Progenitor cell of endocrine pancreas (in vitro differentiated cells): ENCODE measurements around the gene ATXN7L1. TPM values are rescaled to one million over a fixed set of nuclear protein-coding genes. Genes with fewer than 3 reads are reported as not detected.
"Not testable (repeated sequence)": the region's sequence is repeated elsewhere in the genome, so short reads cannot be mapped to it uniquely, and the experiment has no call there.

Experiments
- DNase-seq: peaks from one replicate; pipeline ENCODE4 v3.0.0; 2021; ENCODE audit warnings: low spot score; ENCODE audit not compliant: unreplicated experiment
- H3K27ac Mint-ChIP-seq: 2 replicates; pipeline ENCODE4 v1.8.0; 2021; ENCODE audit warnings: mild to moderate bottlenecking, moderate library complexity, mixed read lengths
- H3K27me3 Mint-ChIP-seq: 2 replicates; pipeline ENCODE4 v1.8.0; 2021; ENCODE audit warnings: mixed read lengths
- H3K36me3 Mint-ChIP-seq: 2 replicates; pipeline ENCODE4 v1.8.0; 2022; ENCODE audit warnings: mixed read lengths; ENCODE audit not compliant: insufficient read depth
- H3K4me1 Mint-ChIP-seq: 2 replicates; pipeline ENCODE4 v1.8.0; 2021; ENCODE audit warnings: low read depth, mixed read lengths
- H3K4me3 Mint-ChIP-seq: 2 replicates; pipeline ENCODE4 v1.8.0; 2021; ENCODE audit warnings: low read depth, mild to moderate bottlenecking, moderate library complexity, mixed read lengths
- H3K9me3 Mint-ChIP-seq: 2 replicates; pipeline ENCODE4 v1.8.0; 2021; ENCODE audit warnings: low read depth, mixed read lengths
- total RNA-seq: library from RNA; stranded (reverse); gene quantifications from 2 replicates; pipeline ENCODE4 v1.2.1, GENCODE V29; 2021
- TF ChIP-seq, protein P1 (sequence below): fragments of 200-600 bp; sonication (generic); IDR thresholded peaks from one replicate; pipeline ENCODE4 v1.5.0; 2021; ENCODE audit warnings: antibody characterized with exemption, mild to moderate bottlenecking; ENCODE audit not compliant: unreplicated experiment

ATXN7L1 gene
- total RNA-seq, 1 donor from 2014 or later: 18.3 TPM

DNA sequence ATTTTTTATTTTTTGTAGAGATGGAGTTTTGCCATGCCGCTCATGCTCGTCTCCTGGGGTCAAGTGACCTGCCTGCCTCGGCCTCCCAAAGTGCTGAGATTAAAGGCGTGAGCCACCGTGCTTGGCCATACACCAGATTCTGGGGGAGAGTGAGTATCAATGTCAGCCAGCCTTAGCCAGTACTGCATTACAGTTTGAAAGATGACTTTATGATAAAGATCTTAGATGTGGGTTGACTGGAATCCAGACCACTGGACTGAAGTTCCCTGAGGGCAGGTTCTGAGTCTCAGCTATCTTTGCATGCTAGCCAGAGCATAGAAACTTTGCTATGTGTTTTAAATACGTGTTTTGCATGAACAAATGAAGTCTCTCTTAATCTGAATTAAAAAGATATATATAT lies 177.9 kb downstream of the ATXN7L1 start:
- peaks cover 13% of the 10 kb centered on the region for H3K9me3 Mint-ChIP-seq
- H3K36me3 Mint-ChIP-seq: peaks cover 13% of the 10 kb centered on the region
- no peaks in the 10 kb centered on the region for H3K27me3 Mint-ChIP-seq
- no peaks in the 10 kb centered on the region for H3K4me1 Mint-ChIP-seq
- no peak overlapping the region for H3K4me3 Mint-ChIP-seq
- no peak for DNase-seq
- no peak overlapping the region for H3K27ac Mint-ChIP-seq
- TF ChIP-seq, protein P1, sequence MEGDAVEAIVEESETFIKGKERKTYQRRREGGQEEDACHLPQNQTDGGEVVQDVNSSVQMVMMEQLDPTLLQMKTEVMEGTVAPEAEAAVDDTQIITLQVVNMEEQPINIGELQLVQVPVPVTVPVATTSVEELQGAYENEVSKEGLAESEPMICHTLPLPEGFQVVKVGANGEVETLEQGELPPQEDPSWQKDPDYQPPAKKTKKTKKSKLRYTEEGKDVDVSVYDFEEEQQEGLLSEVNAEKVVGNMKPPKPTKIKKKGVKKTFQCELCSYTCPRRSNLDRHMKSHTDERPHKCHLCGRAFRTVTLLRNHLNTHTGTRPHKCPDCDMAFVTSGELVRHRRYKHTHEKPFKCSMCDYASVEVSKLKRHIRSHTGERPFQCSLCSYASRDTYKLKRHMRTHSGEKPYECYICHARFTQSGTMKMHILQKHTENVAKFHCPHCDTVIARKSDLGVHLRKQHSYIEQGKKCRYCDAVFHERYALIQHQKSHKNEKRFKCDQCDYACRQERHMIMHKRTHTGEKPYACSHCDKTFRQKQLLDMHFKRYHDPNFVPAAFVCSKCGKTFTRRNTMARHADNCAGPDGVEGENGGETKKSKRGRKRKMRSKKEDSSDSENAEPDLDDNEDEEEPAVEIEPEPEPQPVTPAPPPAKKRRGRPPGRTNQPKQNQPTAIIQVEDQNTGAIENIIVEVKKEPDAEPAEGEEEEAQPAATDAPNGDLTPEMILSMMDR: no peak

- H3K4me3 Mint-ChIP-seq: no peak overlapping the region
Measured at GRCh38 chr7:105697753-105698152, 178.6 kb downstream of the ATXN7L1 start.

GRCh38 chr7:105697169-105697568 lies 179.2 kb downstream of the ATXN7L1 start:
- Mint-ChIP-seq H3K9me3 (peaks cover 13% of the 10 kb centered on the region), H3K36me3 (peaks cover 13% of the 10 kb centered on the region)
- not testable (repeated sequence) for H3K27ac Mint-ChIP-seq, H3K4me3 Mint-ChIP-seq, DNase-seq, H3K4me1 Mint-ChIP-seq, H3K27me3 Mint-ChIP-seq

More at GRCh38 chr7:105697753-105698152, 178.6 kb downstream of the ATXN7L1 start:
- Mint-ChIP-seq H3K27ac (no peak overlapping the region), H3K9me3 (peaks cover 13% of the 10 kb centered on the region), H3K27me3 (peaks cover 1% of the 10 kb centered on the region), H3K4me1 (no peaks in the 10 kb centered on the region), H3K36me3 (peaks cover 13% of the 10 kb centered on the region)
- TF ChIP-seq, protein P1: no peak
- no peak for DNase-seq

GRCh38 chr7:105693576-105693975 lies 182.8 kb downstream of the ATXN7L1 start:
- DNase-seq: no peak
- Mint-ChIP-seq H3K4me3 (no peak overlapping the region), H3K27me3 (peaks cover 25% of the 10 kb centered on the region), H3K27ac (no peak overlapping the region), H3K9me3 (peaks cover 13% of the 10 kb centered on the region), H3K4me1 (peaks cover 18% of the 10 kb centered on the region), H3K36me3 (peaks cover 15% of the 10 kb centered on the region)
- TF ChIP-seq, protein P1: no peak

GRCh38 chr7:105691680-105692564 lies 184.5 kb downstream of the ATXN7L1 start:
- peak overlapping the region; percentile 40 for H3K4me3 Mint-ChIP-seq
- H3K27ac Mint-ChIP-seq: peak overlapping the region; percentile 3
- peaks cover 12% of the 10 kb centered on the region for H3K36me3 Mint-ChIP-seq
- H3K4me1 Mint-ChIP-seq: peaks cover 19% of the 10 kb centered on the region
- peaks cover 7% of the 10 kb centered on the region for H3K9me3 Mint-ChIP-seq
- no peak for DNase-seq
- TF ChIP-seq, protein P1: no peak
- H3K27me3 Mint-ChIP-seq: peaks cover 25% of the 10 kb centered on the region
